SK-N-SH treated with all-trans-retinoic acid at 6 μM for 48 hours (cell line): ENCODE results near the gene CAD.

ENCODE experiments used
- ATAC-seq: fragments of 200-7000 bp; cut with Tn5 transposase; 3 replicates; pipeline ENCODE4 v1.9.1; 2020; ENCODE audit warnings: mild to moderate bottlenecking, moderate library complexity
- ARNTL ChIP-seq: fragments of 450-650 bp; formaldehyde crosslinking; IDR thresholded peaks from 2 replicates; pipeline ENCODE4 v1.5.0; 2020; ENCODE audit warnings: low read depth, mild to moderate bottlenecking, moderate library complexity, borderline replicate concordance
- BACH2 ChIP-seq: fragments of 250-450 bp; sonication (Bioruptor Pico); IDR thresholded peaks from 2 replicates; pipeline ENCODE4 v1.9.0; 2021; ENCODE audit warnings: mild to moderate bottlenecking, borderline replicate concordance
- CREB5 ChIP-seq: fragments of 250-450 bp; sonication (Bioruptor Pico); IDR thresholded peaks from 2 replicates; pipeline ENCODE4 v1.5.1; 2020; ENCODE audit warnings: low read depth, mild to moderate bottlenecking, moderate library complexity
- CSDC2 ChIP-seq: fragments of 250-450 bp; sonication (Bioruptor Pico); IDR thresholded peaks from 2 replicates; pipeline ENCODE4 v1.5.0; 2020; ENCODE audit warnings: mild to moderate bottlenecking, moderate library complexity
- CSRNP3 ChIP-seq: fragments of 250-450 bp; sonication (Bioruptor Pico); IDR thresholded peaks from 2 replicates; pipeline ENCODE4 v1.5.1; 2021; ENCODE audit warnings: mild to moderate bottlenecking, moderate library complexity
- ESRRG ChIP-seq: fragments of 250-450 bp; sonication (Bioruptor Pico); IDR thresholded peaks from 2 replicates; pipeline ENCODE4 v1.6.1; 2021; ENCODE audit warnings: mild to moderate bottlenecking
- GLIS3 ChIP-seq: fragments of 250-450 bp; sonication (Bioruptor Pico); IDR thresholded peaks from 2 replicates; pipeline ENCODE4 v1.5.0; 2020; ENCODE audit warnings: mild to moderate bottlenecking, moderate library complexity
- ISL1 ChIP-seq: fragments of 250-450 bp; sonication (Bioruptor Pico); IDR thresholded peaks from 2 replicates; pipeline ENCODE4 v2.1.2; 2022; ENCODE audit warnings: mild to moderate bottlenecking, moderate library complexity
- OSR1 ChIP-seq: fragments of 250-450 bp; sonication (Bioruptor Pico); IDR thresholded peaks from 2 replicates; pipeline ENCODE4 v1.8.0; 2022; ENCODE audit warnings: moderate library complexity, mild to moderate bottlenecking, inconsistent platforms
- PATZ1 ChIP-seq: fragments of 250-450 bp; sonication (Bioruptor Pico); IDR thresholded peaks from 2 replicates; pipeline ENCODE4 v1.8.0; 2020; ENCODE audit warnings: mild to moderate bottlenecking, moderate library complexity, borderline replicate concordance
- POU6F1 ChIP-seq: fragments of 250-450 bp; sonication (Bioruptor Pico); IDR thresholded peaks from 2 replicates; pipeline ENCODE4 v1.8.0; 2021; ENCODE audit warnings: low read depth, mild to moderate bottlenecking, moderate library complexity, borderline replicate concordance
- PPARA ChIP-seq: fragments of 250-450 bp; sonication (Bioruptor Pico); IDR thresholded peaks from 2 replicates; pipeline ENCODE4 v1.5.0; 2020; ENCODE audit warnings: mild to moderate bottlenecking, borderline replicate concordance
- RARB ChIP-seq: fragments of 250-450 bp; sonication (Bioruptor Pico); IDR thresholded peaks from 2 replicates; pipeline ENCODE4 v1.8.0; 2021; ENCODE audit warnings: mild to moderate bottlenecking, moderate library complexity
- SNAI2 ChIP-seq: fragments of 250-450 bp; sonication (Bioruptor Pico); IDR thresholded peaks from 2 replicates; pipeline ENCODE4 v1.5.0; 2020; ENCODE audit warnings: mild to moderate bottlenecking, moderate library complexity
- TCF4 ChIP-seq: fragments of 250-450 bp; sonication (Bioruptor Pico); IDR thresholded peaks from 2 replicates; pipeline ENCODE4 v1.8.0; 2021; ENCODE audit warnings: mild to moderate bottlenecking, moderate library complexity, borderline replicate concordance
- TOX ChIP-seq: fragments of 250-450 bp; sonication (Bioruptor Pico); IDR thresholded peaks from 2 replicates; pipeline ENCODE4 v1.8.0; 2021; ENCODE audit warnings: mild to moderate bottlenecking, moderate library complexity, borderline replicate concordance
- TSHZ2 ChIP-seq: fragments of 250-450 bp; sonication (Bioruptor Pico); IDR thresholded peaks from 2 replicates; pipeline ENCODE4 v1.5.0; 2020; ENCODE audit warnings: mild to moderate bottlenecking, moderate library complexity
- ZC3H10 ChIP-seq: fragments of 250-450 bp; sonication (Bioruptor Pico); IDR thresholded peaks from 2 replicates; pipeline ENCODE4 v1.5.1; 2021; ENCODE audit warnings: mild to moderate bottlenecking, moderate library complexity
- ZFP3 ChIP-seq: fragments of 250-450 bp; sonication (Bioruptor Pico); IDR thresholded peaks from 2 replicates; pipeline ENCODE4 v1.5.0; 2020; ENCODE audit warnings: mild to moderate bottlenecking, moderate library complexity
- ZFP30 ChIP-seq: fragments of 450-650 bp; formaldehyde crosslinking; IDR thresholded peaks from 2 replicates; pipeline ENCODE4 v1.5.0; 2022; ENCODE audit warnings: mild to moderate bottlenecking, moderate library complexity
- ZNF565 ChIP-seq: fragments of 450-650 bp; formaldehyde crosslinking; conservative IDR thresholded peaks from 2 replicates; pipeline ENCODE4 v1.5.0; 2020; ENCODE audit warnings: low read depth, mild to moderate bottlenecking, moderate library complexity
- ZNF70 ChIP-seq: fragments of 450-650 bp; formaldehyde crosslinking; IDR thresholded peaks from 2 replicates; pipeline ENCODE4 v1.5.0; 2020; ENCODE audit warnings: mild to moderate bottlenecking, moderate library complexity
- ZNF8 ChIP-seq: fragments of 450-650 bp; formaldehyde crosslinking; IDR thresholded peaks from 2 replicates; pipeline ENCODE4 v1.5.0; 2020; ENCODE audit warnings: mild to moderate bottlenecking, moderate library complexity

The CAD gene

GRCh38 chr2:27216416-27217137 is 592 bp upstream of the CAD start (continued):
- TF ChIP-seq PATZ1 (CRISPR knock-in tag), result no peak
- no peak for TF ChIP-seq CSRNP3 (CRISPR knock-in tag)
- no peak for TF ChIP-seq BACH2 (CRISPR knock-in tag)

GRCh38 chr2:27218614-27219013 is 1.4 kb downstream of the CAD start:
- TF ChIP-seq CSDC2 (CRISPR knock-in tag) (no peak), ZC3H10 (CRISPR knock-in tag) (no peak), ZFP3 (CRISPR knock-in tag) (no peak), SNAI2 (CRISPR knock-in tag) (no peak), RARB (no peak), CREB5 (CRISPR knock-in tag) (no peak), TCF4 (CRISPR knock-in tag) (no peak), POU6F1 (no peak), TOX (CRISPR knock-in tag) (no peak), ZNF565 (no peak), ESRRG (no peak), ZNF70 (CRISPR knock-in tag) (no peak), BACH2 (CRISPR knock-in tag) (no peak), GLIS3 (no peak), PPARA (CRISPR knock-in tag) (no peak), TSHZ2 (CRISPR knock-in tag) (no peak), ISL1 (CRISPR knock-in tag) (no peak), ZFP30 (CRISPR knock-in tag) (no peak), ZNF8 (no peak)
- TF ChIP-seq, all 23 proteins: peak for 0
- no peak for ATAC-seq

GRCh38 chr2:27219091-27219490 is 1.9 kb downstream of the CAD start:
- no peak for ATAC-seq
- TF ChIP-seq CSDC2 (CRISPR knock-in tag) (no peak), ZC3H10 (CRISPR knock-in tag) (no peak), RARB (no peak), PPARA (CRISPR knock-in tag) (no peak), OSR1 (CRISPR knock-in tag) (no peak), ESRRG (no peak), ISL1 (CRISPR knock-in tag) (no peak), TOX (CRISPR knock-in tag) (no peak), ZFP3 (CRISPR knock-in tag) (no peak), SNAI2 (CRISPR knock-in tag) (no peak), ARNTL (CRISPR knock-in tag) (no peak), ZNF565 (no peak)
